ENCODE results near the gene TMEM238. TPM values are rescaled to one million over a fixed set of nuclear protein-coding genes. Genes with fewer than 3 reads are reported as not detected.
"Not testable (repeated sequence)": the region's sequence is repeated elsewhere in the genome, so short reads cannot be mapped to it uniquely, and the experiment has no call there.

Gene TMEM238
- polyA plus RNA-seq, 1 donor from 2014 or later = not detected

DNA sequence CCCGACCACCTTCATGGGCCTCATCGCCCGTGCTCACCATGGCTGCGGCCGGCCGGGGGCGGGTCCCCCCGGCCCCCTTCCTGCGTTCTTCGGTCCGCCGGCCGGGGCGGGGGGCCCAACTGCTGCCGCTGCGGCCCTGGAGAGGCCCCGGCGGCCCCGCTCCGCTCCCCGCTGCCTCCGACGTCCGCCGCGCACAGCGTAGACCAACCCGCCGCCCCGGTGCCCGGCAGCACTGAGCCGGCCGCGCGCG, 23.4 kb upstream of the TMEM238 start, which contains the start of gene UBE2S:
TSS of gene UBE2S (minus strand) at position 239 of the 250 bp plus-strand sequence. CDS start at position 40, 199 bp downstream.
- H3K36me3 ChIP-seq (ENCODE audit: insufficient read depth, low read length); H3K9me3 ChIP-seq (ENCODE audit: low read length); H3K9me2 ChIP-seq (ENCODE audit: insufficient read depth, low read length); H4K20me1 ChIP-seq (ENCODE audit: insufficient read depth); H3K27me3 ChIP-seq (ENCODE audit: insufficient read depth, low read depth, low read length); H3F3A ChIP-seq (ENCODE audit: insufficient read depth, low read length, poor library complexity, severe bottlenecking): not testable (repeated sequence)
- Histone ChIP-seq H3K4me2 (ENCODE audit: low read length) (peak within 1 kb of the TSS; percentile 79), H3K9ac (ENCODE audit: low read length) (peak within 1 kb of the TSS; percentile 91), H3K79me2 (replicated peaks; ENCODE audit: insufficient read depth, low read length) (peaks cover 21% of the 10 kb centered on the region), H3K4me3 (ENCODE audit: low read length) (peak within 1 kb of the TSS; percentile 90), H2AFZ (ENCODE audit: low read depth, low read length) (peak within 1 kb of the TSS; percentile 85), H3K27ac (ENCODE audit: low read length) (peak within 1 kb of the TSS; percentile 99)
- TF ChIP-seq TAF1 (IDR thresholded peaks at IDR 0.05; ENCODE audit: low read depth) (peak; percentile 92), SMC3 (conservative IDR thresholded peaks at IDR 0.05; ENCODE audit: poor library complexity) (peak; percentile 65), POLR2AphosphoS5 (IDR thresholded peaks at IDR 0.05) (peak; percentile 96), RAD21 (conservative IDR thresholded peaks at IDR 0.05) (peak; percentile 51)
- TF ChIP-seq, protein P1, sequence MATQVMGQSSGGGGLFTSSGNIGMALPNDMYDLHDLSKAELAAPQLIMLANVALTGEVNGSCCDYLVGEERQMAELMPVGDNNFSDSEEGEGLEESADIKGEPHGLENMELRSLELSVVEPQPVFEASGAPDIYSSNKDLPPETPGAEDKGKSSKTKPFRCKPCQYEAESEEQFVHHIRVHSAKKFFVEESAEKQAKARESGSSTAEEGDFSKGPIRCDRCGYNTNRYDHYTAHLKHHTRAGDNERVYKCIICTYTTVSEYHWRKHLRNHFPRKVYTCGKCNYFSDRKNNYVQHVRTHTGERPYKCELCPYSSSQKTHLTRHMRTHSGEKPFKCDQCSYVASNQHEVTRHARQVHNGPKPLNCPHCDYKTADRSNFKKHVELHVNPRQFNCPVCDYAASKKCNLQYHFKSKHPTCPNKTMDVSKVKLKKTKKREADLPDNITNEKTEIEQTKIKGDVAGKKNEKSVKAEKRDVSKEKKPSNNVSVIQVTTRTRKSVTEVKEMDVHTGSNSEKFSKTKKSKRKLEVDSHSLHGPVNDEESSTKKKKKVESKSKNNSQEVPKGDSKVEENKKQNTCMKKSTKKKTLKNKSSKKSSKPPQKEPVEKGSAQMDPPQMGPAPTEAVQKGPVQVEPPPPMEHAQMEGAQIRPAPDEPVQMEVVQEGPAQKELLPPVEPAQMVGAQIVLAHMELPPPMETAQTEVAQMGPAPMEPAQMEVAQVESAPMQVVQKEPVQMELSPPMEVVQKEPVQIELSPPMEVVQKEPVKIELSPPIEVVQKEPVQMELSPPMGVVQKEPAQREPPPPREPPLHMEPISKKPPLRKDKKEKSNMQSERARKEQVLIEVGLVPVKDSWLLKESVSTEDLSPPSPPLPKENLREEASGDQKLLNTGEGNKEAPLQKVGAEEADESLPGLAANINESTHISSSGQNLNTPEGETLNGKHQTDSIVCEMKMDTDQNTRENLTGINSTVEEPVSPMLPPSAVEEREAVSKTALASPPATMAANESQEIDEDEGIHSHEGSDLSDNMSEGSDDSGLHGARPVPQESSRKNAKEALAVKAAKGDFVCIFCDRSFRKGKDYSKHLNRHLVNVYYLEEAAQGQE (IDR thresholded peaks at IDR 0.05; ENCODE audit: borderline replicate concordance) = peak; percentile 96
- TF ChIP-seq, protein P2, sequence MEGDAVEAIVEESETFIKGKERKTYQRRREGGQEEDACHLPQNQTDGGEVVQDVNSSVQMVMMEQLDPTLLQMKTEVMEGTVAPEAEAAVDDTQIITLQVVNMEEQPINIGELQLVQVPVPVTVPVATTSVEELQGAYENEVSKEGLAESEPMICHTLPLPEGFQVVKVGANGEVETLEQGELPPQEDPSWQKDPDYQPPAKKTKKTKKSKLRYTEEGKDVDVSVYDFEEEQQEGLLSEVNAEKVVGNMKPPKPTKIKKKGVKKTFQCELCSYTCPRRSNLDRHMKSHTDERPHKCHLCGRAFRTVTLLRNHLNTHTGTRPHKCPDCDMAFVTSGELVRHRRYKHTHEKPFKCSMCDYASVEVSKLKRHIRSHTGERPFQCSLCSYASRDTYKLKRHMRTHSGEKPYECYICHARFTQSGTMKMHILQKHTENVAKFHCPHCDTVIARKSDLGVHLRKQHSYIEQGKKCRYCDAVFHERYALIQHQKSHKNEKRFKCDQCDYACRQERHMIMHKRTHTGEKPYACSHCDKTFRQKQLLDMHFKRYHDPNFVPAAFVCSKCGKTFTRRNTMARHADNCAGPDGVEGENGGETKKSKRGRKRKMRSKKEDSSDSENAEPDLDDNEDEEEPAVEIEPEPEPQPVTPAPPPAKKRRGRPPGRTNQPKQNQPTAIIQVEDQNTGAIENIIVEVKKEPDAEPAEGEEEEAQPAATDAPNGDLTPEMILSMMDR (IDR thresholded peaks at IDR 0.05; ENCODE audit: poor library complexity, severe bottlenecking) = peak; percentile 14

DNA sequence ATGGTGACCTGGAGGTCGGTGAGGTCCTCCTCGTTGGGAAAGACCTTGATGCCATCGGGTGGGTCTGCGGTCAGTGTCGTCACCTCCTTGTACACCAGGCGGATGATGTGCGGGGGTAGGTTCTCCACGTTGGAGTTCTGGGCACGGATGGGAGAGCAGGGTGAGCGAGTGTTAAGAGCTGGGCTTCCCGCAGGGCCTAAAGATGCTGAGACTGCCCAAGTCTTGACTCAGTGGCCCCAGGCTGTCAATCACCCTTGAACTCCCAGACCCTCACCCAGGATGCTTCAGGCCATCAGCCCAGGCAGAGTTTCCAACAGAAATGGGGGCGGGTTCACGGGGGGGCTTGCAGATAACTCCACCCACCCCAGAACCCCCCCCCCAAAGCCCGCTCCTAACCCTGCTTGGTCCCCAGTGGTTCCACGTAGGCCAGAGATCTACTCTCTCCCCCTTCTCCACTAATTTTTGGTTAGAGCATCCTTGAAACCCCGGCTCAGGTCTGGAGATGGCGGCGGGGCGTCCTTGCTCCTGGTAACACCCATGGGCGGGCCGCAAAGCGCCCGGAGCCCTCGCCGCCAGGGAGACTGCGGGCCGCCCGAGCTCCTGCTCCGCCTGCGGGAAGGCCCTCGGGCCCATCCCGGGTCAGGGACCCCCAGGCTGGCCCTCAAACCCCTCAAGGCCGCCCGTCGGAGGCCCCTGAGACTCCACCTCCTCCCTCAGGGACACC, 22.9 kb upstream of the TMEM238 start:
- Histone ChIP-seq H3K36me3 (ENCODE audit: insufficient read depth, low read length) (no peaks in the 10 kb centered on the region), H2AFZ (ENCODE audit: low read depth, low read length) (no peak overlapping the region), H3K27me3 (ENCODE audit: insufficient read depth, low read depth, low read length) (no peaks in the 10 kb centered on the region), H3K9ac (ENCODE audit: low read length) (peak overlapping the region; percentile 91), H3K9me2 (ENCODE audit: insufficient read depth, low read length) (no peaks in the 10 kb centered on the region), H3F3A (ENCODE audit: insufficient read depth, low read length, poor library complexity, severe bottlenecking) (peaks cover 4% of the 10 kb centered on the region), H3K4me3 (ENCODE audit: low read length) (peak overlapping the region; percentile 90), H3K79me2 (replicated peaks; ENCODE audit: insufficient read depth, low read length) (peaks cover 21% of the 10 kb centered on the region), H4K20me1 (ENCODE audit: insufficient read depth) (no peaks in the 10 kb centered on the region), H3K4me2 (ENCODE audit: low read length) (peak overlapping the region; percentile 62), H3K27ac (ENCODE audit: low read length) (peak overlapping the region; percentile 99), H3K9me3 (ENCODE audit: low read length) (no peaks in the 10 kb centered on the region)
- no peak for TF ChIP-seq EP300 (conservative IDR thresholded peaks at IDR 0.05; ENCODE audit: poor library complexity, severe bottlenecking)
- TF ChIP-seq, protein P2 (IDR thresholded peaks at IDR 0.05; ENCODE audit: poor library complexity, severe bottlenecking) = no peak
- TF ChIP-seq EZH2 (IDR thresholded peaks at IDR 0.05; ENCODE audit: borderline replicate concordance, insufficient read depth, low read length, poor library complexity, severe bottlenecking) = no peak
- no peak for TF ChIP-seq MXI1 (conservative IDR thresholded peaks at IDR 0.05; ENCODE audit: poor library complexity, severe bottlenecking)
- TF ChIP-seq SMC3 (conservative IDR thresholded peaks at IDR 0.05; ENCODE audit: poor library complexity) = no peak
- TF ChIP-seq, protein P1 (IDR thresholded peaks at IDR 0.05; ENCODE audit: borderline replicate concordance) = no peak
- TF ChIP-seq RAD21 (conservative IDR thresholded peaks at IDR 0.05) = no peak
- no peak for TF ChIP-seq TAF1 (IDR thresholded peaks at IDR 0.05; ENCODE audit: low read depth)
- no peak for TF ChIP-seq POLR2AphosphoS5 (IDR thresholded peaks at IDR 0.05)

Measured in neural cell (in vitro differentiated cells).